ENCODE results near the gene SUFU. TPM values are rescaled to one million over a fixed set of nuclear protein-coding genes. Genes with fewer than 3 reads are reported as not detected.
A peak's percentile ranks its signal among the peaks of the same experiment; 100 is the strongest.

Gene SUFU
- total and polyA plus RNA-seq, 2 of the 13 experiments (the other 11 are each of a cell fraction or from before 2014, with no cell fraction given), result 2.9 to 5.5 TPM

- no peak for TF ChIP-seq ZNF383 (CRISPR knock-in tag; IDR thresholded peaks at IDR 0.05; ENCODE audit: borderline replicate concordance)
- 0 out of 2 replicates have a peak, but pooled peaks have one; percentile 38 for TF ChIP-seq HNRNPL (IDR thresholded peaks at IDR 0.05; ENCODE audit: low read depth, low read length)
- TF ChIP-seq MAF1 (CRISPR knock-in tag; IDR thresholded peaks at IDR 0.05; ENCODE audit: borderline replicate concordance), result no peak
- TF ChIP-seq TOPORS (CRISPR knock-in tag; IDR thresholded peaks at IDR 0.05), result no peak
- TF ChIP-seq, protein P1, sequence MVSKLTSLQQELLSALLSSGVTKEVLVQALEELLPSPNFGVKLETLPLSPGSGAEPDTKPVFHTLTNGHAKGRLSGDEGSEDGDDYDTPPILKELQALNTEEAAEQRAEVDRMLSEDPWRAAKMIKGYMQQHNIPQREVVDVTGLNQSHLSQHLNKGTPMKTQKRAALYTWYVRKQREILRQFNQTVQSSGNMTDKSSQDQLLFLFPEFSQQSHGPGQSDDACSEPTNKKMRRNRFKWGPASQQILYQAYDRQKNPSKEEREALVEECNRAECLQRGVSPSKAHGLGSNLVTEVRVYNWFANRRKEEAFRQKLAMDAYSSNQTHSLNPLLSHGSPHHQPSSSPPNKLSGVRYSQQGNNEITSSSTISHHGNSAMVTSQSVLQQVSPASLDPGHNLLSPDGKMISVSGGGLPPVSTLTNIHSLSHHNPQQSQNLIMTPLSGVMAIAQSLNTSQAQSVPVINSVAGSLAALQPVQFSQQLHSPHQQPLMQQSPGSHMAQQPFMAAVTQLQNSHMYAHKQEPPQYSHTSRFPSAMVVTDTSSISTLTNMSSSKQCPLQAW (CRISPR knock-in tag; IDR thresholded peaks at IDR 0.05), result no peak; the same call in 1 of the 2 replicates
- no peak for TF ChIP-seq SALL2 (CRISPR knock-in tag; IDR thresholded peaks at IDR 0.05)
- TF ChIP-seq ZNF839 (CRISPR knock-in tag; IDR thresholded peaks at IDR 0.05; ENCODE audit: borderline replicate concordance), result no peak
- no peak for TF ChIP-seq HOXA7 (CRISPR knock-in tag; IDR thresholded peaks at IDR 0.05)
- TF ChIP-seq ZNF878 (CRISPR knock-in tag; IDR thresholded peaks at IDR 0.05), result no peak
- TF ChIP-seq, protein P2, sequence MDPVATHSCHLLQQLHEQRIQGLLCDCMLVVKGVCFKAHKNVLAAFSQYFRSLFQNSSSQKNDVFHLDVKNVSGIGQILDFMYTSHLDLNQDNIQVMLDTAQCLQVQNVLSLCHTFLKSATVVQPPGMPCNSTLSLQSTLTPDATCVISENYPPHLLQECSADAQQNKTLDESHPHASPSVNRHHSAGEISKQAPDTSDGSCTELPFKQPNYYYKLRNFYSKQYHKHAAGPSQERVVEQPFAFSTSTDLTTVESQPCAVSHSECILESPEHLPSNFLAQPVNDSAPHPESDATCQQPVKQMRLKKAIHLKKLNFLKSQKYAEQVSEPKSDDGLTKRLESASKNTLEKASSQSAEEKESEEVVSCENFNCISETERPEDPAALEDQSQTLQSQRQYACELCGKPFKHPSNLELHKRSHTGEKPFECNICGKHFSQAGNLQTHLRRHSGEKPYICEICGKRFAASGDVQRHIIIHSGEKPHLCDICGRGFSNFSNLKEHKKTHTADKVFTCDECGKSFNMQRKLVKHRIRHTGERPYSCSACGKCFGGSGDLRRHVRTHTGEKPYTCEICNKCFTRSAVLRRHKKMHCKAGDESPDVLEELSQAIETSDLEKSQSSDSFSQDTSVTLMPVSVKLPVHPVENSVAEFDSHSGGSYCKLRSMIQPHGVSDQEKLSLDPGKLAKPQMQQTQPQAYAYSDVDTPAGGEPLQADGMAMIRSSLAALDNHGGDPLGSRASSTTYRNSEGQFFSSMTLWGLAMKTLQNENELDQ (CRISPR knock-in tag; IDR thresholded peaks at IDR 0.05; ENCODE audit: borderline replicate concordance), result 0 out of 2 replicates have a peak, but pooled peaks have one; percentile 31
- TF ChIP-seq ZNF772 (CRISPR knock-in tag; IDR thresholded peaks at IDR 0.05), result no peak
- no peak for TF ChIP-seq ZBTB40 (IDR thresholded peaks at IDR 0.05)
- peak; percentile 74; the same call in 1 of the 2 replicates for TF ChIP-seq ZBTB40 (CRISPR knock-in tag; IDR thresholded peaks at IDR 0.05)
- TF ChIP-seq BRF2 (CRISPR knock-in tag; IDR thresholded peaks at IDR 0.05), result no peak
Observed at GRCh38 chr10:102597131-102597991, 93.6 kb downstream of the SUFU start (continued).

Measured in HepG2 (cell line).